Spinal cord (tissue), 10 donors: ENCODE data around the gene UPK1A. TPM values are rescaled to one million over a fixed set of nuclear protein-coding genes. Genes with fewer than 3 reads are reported as not detected.

Source experiments
- DNase-seq, 6 donors: peaks; one replicate each; pipeline versions ENCODE4 v3.0.0 to v3.0.0-alpha.2; 2013 to 2015; ENCODE audit warnings: low spot score in 6 of 6, low read depth in 4 of 6
- H3K27ac ChIP-seq: one replicate; pipeline ENCODE4 v1.5.1; 2013; ENCODE audit warnings: low read depth, low read length, control low read depth
- H3K27me3 ChIP-seq: one replicate; pipeline ENCODE4 v1.6.1; 2013; ENCODE audit warnings: low read length; ENCODE audit not compliant: control insufficient read depth, insufficient read depth
- H3K36me3 ChIP-seq: one replicate; pipeline ENCODE4 v1.6.1; 2013; ENCODE audit warnings: low read length; ENCODE audit not compliant: control insufficient read depth, insufficient read depth
- H3K4me1 ChIP-seq: one replicate; pipeline ENCODE4 v1.6.1; 2013; ENCODE audit warnings: low read length; ENCODE audit not compliant: control insufficient read depth, insufficient read depth
- H3K4me3 ChIP-seq: one replicate; pipeline ENCODE4 v1.5.1; 2013; ENCODE audit warnings: low read depth, low read length, control low read depth
- H3K9me3 ChIP-seq: one replicate; pipeline ENCODE4 v1.6.1; 2013; ENCODE audit warnings: low read length; ENCODE audit not compliant: control insufficient read depth, insufficient read depth
- WGBS: methylation state at CpG from one replicate; pipeline ENCODE4 v1.1.5; 2013; ENCODE audit warnings: missing lambda C conversion rate; ENCODE audit not compliant: insufficient coverage; 5-methylcytosine and 5-hydroxymethylcytosine counted together
- polyA plus RNA-seq, 2 donors: library from polyadenylated mRNA; unstranded; fragments of 120-200 nt; gene quantifications; one replicate each; pipeline ENCODE4 v1.2.1, GENCODE V29; 2013; ENCODE audit not compliant: insufficient read length in 2 of 2
- total RNA-seq, 2 donors: library from RNA; depleted of rRNA in 1 of 2; stranded (reverse); fragments of 120-200 nt in 1 of 2; fragments of >200 nt in 1 of 2; gene quantifications; one replicate each; pipeline versions ENCODE4 v1.2.3 to v1.2.4, GENCODE V29; 2013 to 2014
- donor health status: healthy.

UPK1A gene
- total and polyA plus RNA-seq, 4 donors: 0.21 TPM; not detected in 3

DNA sequence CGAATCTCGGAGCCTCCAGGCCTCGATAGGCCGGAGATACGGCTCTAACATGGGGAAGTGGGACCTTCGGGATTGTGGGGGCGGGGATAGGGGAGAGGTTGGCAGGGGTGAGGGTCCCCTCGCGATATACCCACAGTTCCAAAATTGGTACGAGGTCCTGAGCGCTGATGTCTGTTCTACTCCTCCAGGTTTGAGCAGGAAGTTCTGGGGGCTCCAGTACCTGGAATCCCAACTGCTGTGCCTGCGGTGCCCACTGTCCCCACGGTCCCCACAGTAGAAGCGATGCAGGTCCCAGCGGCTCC is 37.0 kb upstream of the UPK1A start:
- WGBS: 4% methylated on average over 14 of the region's 15 CpGs
- no peaks in the 10 kb centered on the region for H3K9me3 ChIP-seq
- no peak for DNase-seq
- peak overlapping the region; percentile 91 for H3K4me3 ChIP-seq
- H3K36me3 ChIP-seq: peaks cover 45% of the 10 kb centered on the region
- peaks cover 17% of the 10 kb centered on the region for H3K4me1 ChIP-seq
- H3K27ac ChIP-seq: peak overlapping the region; percentile 25
- H3K27me3 ChIP-seq: no peaks in the 10 kb centered on the region

DNA sequence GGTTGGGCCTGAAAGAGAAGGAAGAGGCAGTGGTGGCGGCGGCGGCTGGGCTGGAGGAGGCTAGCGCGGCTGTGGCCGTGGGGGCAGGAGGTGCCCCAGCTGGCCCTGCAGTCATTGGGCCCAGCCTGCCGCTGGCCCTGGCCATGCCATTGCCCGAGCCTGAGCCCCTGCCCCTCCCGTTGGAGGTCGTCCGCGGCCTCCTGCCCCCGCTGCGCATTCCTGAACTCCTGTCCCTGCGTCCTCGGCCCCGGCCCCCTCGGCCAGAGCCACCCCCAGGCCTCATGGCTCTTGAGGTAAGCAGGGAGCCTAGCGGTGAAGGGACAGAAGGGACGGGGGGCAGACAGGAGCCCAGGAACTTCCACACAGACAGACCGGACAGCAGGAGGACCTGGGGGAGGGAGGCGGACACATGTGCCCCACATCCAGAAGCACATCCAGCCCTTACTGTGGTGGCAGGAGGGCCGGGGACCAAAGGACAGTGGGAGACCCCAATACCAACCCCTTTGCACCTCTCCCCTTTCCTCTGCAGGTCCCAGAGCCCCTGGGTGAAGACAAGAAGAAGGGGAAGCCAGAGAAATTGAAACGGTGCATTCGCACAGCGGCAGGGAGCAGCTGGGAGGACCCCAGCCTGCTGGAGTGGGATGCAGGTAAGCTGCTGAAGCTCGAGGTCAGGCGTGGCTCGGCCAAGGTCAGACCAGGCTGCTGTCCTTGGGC is 32.4 kb upstream of the UPK1A start:
- H3K36me3 ChIP-seq: peaks cover 82% of the 10 kb centered on the region
- no peak for DNase-seq
- H3K27ac ChIP-seq: no peak overlapping the region
- 93% methylated on average over 25 of the region's 29 CpGs for WGBS
- no peaks in the 10 kb centered on the region for H3K9me3 ChIP-seq
- H3K27me3 ChIP-seq: no peaks in the 10 kb centered on the region
- H3K4me3 ChIP-seq: no peak overlapping the region
- H3K4me1 ChIP-seq: peaks cover 9% of the 10 kb centered on the region

GRCh38 chr19:35636651-35637050 is 29.7 kb upstream of the UPK1A start:
- Histone ChIP-seq H3K27ac (no peak overlapping the region), H3K36me3 (peaks cover 61% of the 10 kb centered on the region), H3K4me1 (peaks cover 3% of the 10 kb centered on the region), H3K27me3 (no peaks in the 10 kb centered on the region), H3K4me3 (no peak overlapping the region), H3K9me3 (no peaks in the 10 kb centered on the region)
- no peak for DNase-seq
- WGBS: 91% methylated on average over 3 of the region's 3 CpGs

GRCh38 chr19:35637165-35637564 is 29.2 kb upstream of the UPK1A start:
- H3K4me3 ChIP-seq: no peak overlapping the region
- H3K36me3 ChIP-seq: peaks cover 58% of the 10 kb centered on the region
- no peak for DNase-seq
- H3K9me3 ChIP-seq: no peaks in the 10 kb centered on the region
- no peak overlapping the region for H3K27ac ChIP-seq
- peaks cover 8% of the 10 kb centered on the region for H3K4me1 ChIP-seq
- H3K27me3 ChIP-seq: no peaks in the 10 kb centered on the region
- 93% methylated on average over 25 of the region's 25 CpGs for WGBS

- Histone ChIP-seq H3K27me3 (no peaks in the 10 kb centered on the region), H3K9me3 (no peaks in the 10 kb centered on the region), H3K4me3 (no peak overlapping the region), H3K36me3 (peaks cover 36% of the 10 kb centered on the region), H3K27ac (no peak overlapping the region), H3K4me1 (peaks cover 29% of the 10 kb centered on the region)
- DNase-seq: no peak
- 48% methylated on average over 4 of the region's 6 CpGs for WGBS
Measured at GRCh38 chr19:35639321-35639639, 27.0 kb upstream of the UPK1A start.

GRCh38 chr19:35639863-35640262 is 26.5 kb upstream of the UPK1A start:
- Histone ChIP-seq H3K4me3 (no peak overlapping the region), H3K4me1 (peaks cover 35% of the 10 kb centered on the region), H3K9me3 (no peaks in the 10 kb centered on the region), H3K27ac (no peak overlapping the region), H3K27me3 (no peaks in the 10 kb centered on the region), H3K36me3 (peaks cover 32% of the 10 kb centered on the region)
- WGBS: 50% methylated on average over 1 of the region's 8 CpGs
- DNase-seq: no peak

DNA sequence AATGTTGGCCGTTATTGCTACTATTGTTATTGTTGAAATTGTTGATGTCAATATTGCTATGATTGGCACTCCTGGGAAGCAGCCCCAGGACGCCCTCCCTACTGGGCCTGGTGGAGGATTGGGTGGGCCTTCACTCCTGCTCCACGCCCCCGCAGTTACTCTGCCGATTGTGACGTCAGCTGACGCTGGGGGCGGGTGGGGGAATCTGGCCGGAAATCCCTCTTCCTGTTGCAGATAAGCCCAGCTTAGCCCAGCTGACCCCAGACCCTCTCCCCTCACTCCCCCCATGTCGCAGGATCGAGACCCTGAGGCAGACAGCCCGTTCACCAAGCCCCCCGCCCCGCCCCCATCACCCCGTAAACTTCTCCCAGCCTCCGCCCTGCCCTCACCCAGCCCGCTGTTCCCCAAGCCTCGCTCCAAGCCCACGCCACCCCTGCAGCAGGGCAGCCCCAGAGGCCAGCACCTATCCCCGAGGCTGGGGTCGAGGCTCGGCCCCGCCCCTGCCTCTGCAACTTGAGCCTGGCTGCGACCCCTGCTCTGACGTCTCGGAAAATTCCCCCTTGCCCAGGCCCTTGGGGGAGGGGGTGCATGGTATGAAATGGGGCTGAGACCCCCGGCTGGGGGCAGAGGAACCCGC is 24.7 kb upstream of the UPK1A start, which contains the start of gene ETV2:
Gene ETV2 (plus strand): TSS at position 231 of the 637 bp plus-strand sequence. CDS start 716 bp downstream, outside the sequence.
- no peaks in the 10 kb centered on the region for H3K27me3 ChIP-seq
- H3K9me3 ChIP-seq: no peaks in the 10 kb centered on the region
- peaks cover 19% of the 10 kb centered on the region for H3K36me3 ChIP-seq
- peak in 1 of 6 donors; percentile 4 for DNase-seq
- no peak within 1 kb of the TSS for H3K27ac ChIP-seq
- H3K4me3 ChIP-seq: no peak within 1 kb of the TSS
- 14% methylated on average over 22 of the region's 28 CpGs for WGBS
- H3K4me1 ChIP-seq: peaks cover 39% of the 10 kb centered on the region

- H3K36me3 ChIP-seq: peaks cover 13% of the 10 kb centered on the region
- H3K4me3 ChIP-seq: no peak overlapping the region
- no peaks in the 10 kb centered on the region for H3K27me3 ChIP-seq
- no peaks in the 10 kb centered on the region for H3K9me3 ChIP-seq
- H3K27ac ChIP-seq: no peak overlapping the region
- DNase-seq: no peak
- H3K4me1 ChIP-seq: peaks cover 40% of the 10 kb centered on the region
- 67% methylated on average over 9 of the region's 10 CpGs for WGBS
Measured at GRCh38 chr19:35642312-35642711, 24.0 kb upstream of the UPK1A start.

DNA sequence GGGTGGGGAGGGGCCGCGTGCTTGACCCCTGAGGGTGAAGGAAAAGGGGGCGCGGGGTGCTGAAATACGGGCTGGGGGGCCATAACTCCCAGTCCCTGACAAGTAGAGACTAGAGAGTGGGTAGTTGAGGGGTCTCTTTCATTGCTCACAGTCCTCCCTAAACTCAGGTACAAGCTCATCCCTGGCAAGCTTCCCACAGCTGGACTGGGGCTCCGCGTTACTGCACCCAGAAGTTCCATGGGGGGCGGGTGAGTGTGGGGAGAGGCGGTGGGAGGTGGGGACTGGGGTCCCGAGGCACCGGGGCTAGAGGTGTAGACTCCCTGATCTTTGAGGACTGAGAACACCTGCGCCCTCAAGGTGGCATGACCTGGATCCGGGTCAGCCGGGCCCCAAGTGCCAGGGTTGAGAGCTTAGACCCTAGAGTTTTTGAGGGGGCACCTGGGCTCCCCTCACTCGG is 23.5 kb upstream of the UPK1A start:
- Histone ChIP-seq H3K27ac (no peak overlapping the region), H3K9me3 (no peaks in the 10 kb centered on the region), H3K27me3 (no peaks in the 10 kb centered on the region), H3K36me3 (peaks cover 8% of the 10 kb centered on the region), H3K4me1 (peaks cover 45% of the 10 kb centered on the region), H3K4me3 (peak overlapping the region; percentile 68)
- DNase-seq: no peak
- WGBS: 23% methylated on average over 10 of the region's 15 CpGs
